Brain microvascular endothelial cell (primary cell): ENCODE results near the gene ZNRF3.
"Not testable (repeated sequence)": the region's sequence is repeated elsewhere in the genome, so short reads cannot be mapped to it uniquely, and the experiment has no call there.

Experiments
- DNase-seq: peaks from one replicate; pipeline ENCODE4 v3.0.0-alpha.2; 2020
- H3K27ac ChIP-seq: fragments of 250-450 bp; sonication (Bioruptor Pico); 2 replicates; pipeline ENCODE4 v1.5.1; 2020; ENCODE audit warnings: mild to moderate bottlenecking, moderate library complexity
- H3K27me3 ChIP-seq: fragments of 250-450 bp; sonication (Bioruptor Pico); replicated peaks from 2 replicates; pipeline ENCODE4 v1.5.1; 2020; ENCODE audit warnings: mild to moderate bottlenecking
- H3K36me3 ChIP-seq: fragments of 250-450 bp; sonication (Bioruptor Pico); replicated peaks from 2 replicates; pipeline ENCODE4 v1.5.1; 2020; ENCODE audit warnings: mild to moderate bottlenecking
- H3K4me3 ChIP-seq: 2 replicates; pipeline ENCODE4 v1.5.1; 2011; ENCODE audit warnings: low read depth, mild to moderate bottlenecking, control low read depth, low read length, moderate library complexity
- in situ Hi-C: cut with HindIII; loops from 2 replicates; pipeline ENCODE4 v1.10.0; 2017; ENCODE audit warnings: low sequenced_read_pairs, low pct_ligation_motif_present
- TF ChIP-seq, protein P1 (sequence below): IDR thresholded peaks from 2 replicates; pipeline ENCODE4 v1.5.1; 2011; ENCODE audit warnings: low read depth, mild to moderate bottlenecking, moderate library complexity, low read length, control low read depth, inconsistent platforms; ENCODE audit errors: missing control alignments

ZNRF3 gene

DNA sequence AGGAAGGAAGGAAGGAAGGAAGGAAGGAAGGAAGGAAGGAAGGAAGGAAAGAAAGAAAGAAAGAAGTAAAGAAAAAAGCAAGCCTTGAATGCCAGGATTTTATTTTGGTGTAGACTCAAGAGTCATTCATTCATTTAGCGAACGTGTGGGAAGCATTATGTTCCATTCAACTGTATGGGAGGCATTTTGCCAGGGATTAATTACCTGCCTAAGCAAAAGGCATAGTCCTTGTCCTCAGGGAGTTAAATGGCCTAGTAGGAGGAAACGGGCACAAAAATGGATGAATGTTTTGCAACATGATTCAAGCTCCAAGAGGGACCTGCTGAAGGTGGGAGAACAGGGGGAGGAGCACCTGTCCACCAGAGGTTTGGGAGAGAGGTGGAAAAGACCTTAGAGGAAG lies 16.2 kb upstream of the ZNRF3 start:
- in situ Hi-C loops, result no loop called here
- TF ChIP-seq, protein P1, sequence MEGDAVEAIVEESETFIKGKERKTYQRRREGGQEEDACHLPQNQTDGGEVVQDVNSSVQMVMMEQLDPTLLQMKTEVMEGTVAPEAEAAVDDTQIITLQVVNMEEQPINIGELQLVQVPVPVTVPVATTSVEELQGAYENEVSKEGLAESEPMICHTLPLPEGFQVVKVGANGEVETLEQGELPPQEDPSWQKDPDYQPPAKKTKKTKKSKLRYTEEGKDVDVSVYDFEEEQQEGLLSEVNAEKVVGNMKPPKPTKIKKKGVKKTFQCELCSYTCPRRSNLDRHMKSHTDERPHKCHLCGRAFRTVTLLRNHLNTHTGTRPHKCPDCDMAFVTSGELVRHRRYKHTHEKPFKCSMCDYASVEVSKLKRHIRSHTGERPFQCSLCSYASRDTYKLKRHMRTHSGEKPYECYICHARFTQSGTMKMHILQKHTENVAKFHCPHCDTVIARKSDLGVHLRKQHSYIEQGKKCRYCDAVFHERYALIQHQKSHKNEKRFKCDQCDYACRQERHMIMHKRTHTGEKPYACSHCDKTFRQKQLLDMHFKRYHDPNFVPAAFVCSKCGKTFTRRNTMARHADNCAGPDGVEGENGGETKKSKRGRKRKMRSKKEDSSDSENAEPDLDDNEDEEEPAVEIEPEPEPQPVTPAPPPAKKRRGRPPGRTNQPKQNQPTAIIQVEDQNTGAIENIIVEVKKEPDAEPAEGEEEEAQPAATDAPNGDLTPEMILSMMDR, result no peak
- DNase-seq, result no peak
- no peaks in the 10 kb centered on the region for H3K36me3 ChIP-seq
- H3K4me3 ChIP-seq, result no peak overlapping the region
- H3K27me3 ChIP-seq, result no peaks in the 10 kb centered on the region
- no peak overlapping the region for H3K27ac ChIP-seq

DNA sequence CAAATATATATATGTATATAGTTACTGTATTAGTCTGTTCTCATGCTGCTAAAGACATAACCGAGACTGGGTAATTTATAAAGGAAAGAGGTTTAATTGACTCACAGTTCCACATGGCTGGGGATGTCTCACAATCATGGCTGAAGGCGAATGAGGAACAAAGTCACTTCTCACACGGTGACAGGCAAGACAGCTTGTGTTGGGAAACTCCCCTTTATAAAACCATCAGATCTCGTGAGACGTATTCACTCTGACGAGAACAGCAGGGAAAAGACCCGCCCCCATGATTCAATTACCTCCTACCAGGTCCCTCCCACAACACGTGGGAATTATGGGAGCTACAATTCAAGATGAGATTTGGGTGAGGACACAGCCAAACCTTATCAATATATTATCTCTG lies 15.0 kb upstream of the ZNRF3 start:
- in situ Hi-C loops, H3K27me3 ChIP-seq, H3K4me3 ChIP-seq, H3K27ac ChIP-seq, DNase-seq, H3K36me3 ChIP-seq: not testable (repeated sequence)

DNA sequence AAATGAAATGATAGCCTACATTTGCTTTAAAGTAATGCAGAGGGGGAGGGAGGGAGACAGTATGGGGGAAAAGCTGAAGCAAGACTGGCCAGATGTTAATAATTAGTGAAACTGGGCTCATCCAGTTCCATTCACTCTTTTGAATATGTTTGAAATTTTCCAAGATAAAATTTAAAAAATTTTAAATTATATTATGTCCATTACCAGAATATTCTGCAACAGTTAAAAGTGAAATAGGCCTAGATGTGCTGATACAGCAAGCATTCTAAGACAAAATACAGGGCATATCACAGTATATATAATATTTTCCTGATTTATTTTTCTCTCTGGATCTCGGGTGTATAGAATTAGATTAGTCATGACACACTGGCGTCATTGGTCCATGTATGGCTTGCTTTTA lies 13.6 kb upstream of the ZNRF3 start:
- no peak for DNase-seq
- Histone ChIP-seq H3K4me3 (no peak overlapping the region), H3K36me3 (no peaks in the 10 kb centered on the region), H3K27me3 (no peaks in the 10 kb centered on the region), H3K27ac (no peak overlapping the region)
- in situ Hi-C loops, result no loop called here
- TF ChIP-seq, protein P1, result no peak

DNA sequence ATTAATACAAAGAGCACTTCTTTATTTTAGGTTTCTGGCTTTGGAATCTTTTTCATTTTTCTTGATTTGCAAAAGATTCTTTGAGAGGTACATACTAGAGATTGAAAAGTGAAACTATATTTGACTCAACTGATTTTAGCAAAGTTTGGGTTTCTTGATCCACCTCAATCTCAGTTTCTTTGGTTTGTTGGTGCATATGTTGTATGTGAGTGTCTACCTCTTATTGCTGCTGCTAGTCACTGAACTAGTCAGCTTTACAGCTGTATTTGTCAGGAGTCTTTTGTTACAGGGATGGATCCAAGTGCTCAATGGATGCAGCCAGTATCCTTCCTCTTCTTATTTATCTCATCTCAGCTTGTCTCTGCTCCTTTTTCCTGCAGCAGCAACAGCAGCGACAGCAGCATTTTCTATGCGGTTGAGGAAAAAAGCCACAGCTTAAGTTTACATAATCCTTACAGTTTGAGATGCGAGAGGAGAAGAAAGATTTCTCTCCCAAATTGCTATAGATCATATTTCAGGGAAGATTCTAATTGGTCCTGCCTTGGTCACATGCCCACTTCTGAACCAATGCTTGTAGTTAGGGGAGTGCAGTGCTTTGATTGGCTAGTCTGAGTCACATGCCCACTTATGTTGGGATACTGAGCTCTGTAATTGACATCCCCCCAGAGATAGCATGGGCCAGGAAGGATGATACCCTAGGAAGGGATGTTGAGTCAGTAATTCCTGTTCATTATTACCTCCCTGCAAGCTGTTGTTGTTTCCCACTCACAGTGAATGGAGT lies 10.0 kb upstream of the ZNRF3 start:
- TF ChIP-seq, protein P1, result no peak
- DNase-seq, result no peak
- H3K27ac ChIP-seq, result no peak overlapping the region
- H3K36me3 ChIP-seq, result no peaks in the 10 kb centered on the region
- in situ Hi-C loops, result no loop called here
- H3K27me3 ChIP-seq, result no peaks in the 10 kb centered on the region
- H3K4me3 ChIP-seq, result no peak overlapping the region

DNA sequence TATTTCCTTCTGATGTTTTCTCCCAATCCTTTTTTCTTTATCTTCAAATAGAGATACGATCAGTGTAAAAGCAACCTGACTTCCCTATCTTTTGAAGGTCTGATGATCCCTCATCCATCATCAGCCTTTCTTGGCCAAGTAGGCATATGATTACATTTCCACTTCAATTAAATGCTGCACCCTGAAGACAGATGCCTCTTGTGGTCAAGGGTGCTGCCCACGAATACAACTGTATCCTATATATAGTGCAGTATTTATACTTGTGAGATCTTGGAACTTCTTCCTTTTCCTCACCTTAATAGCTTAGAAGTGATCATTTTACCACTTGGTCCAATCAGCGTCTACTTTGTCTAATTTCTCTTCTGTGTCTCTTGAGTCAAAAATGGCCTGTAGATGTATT lies 9.3 kb upstream of the ZNRF3 start:
- H3K27ac ChIP-seq, result no peak overlapping the region
- TF ChIP-seq, protein P1, result no peak
- no peak for DNase-seq
- H3K4me3 ChIP-seq, result no peak overlapping the region
- no peaks in the 10 kb centered on the region for H3K27me3 ChIP-seq
- in situ Hi-C loops, result no loop called here
- H3K36me3 ChIP-seq, result no peaks in the 10 kb centered on the region

DNA sequence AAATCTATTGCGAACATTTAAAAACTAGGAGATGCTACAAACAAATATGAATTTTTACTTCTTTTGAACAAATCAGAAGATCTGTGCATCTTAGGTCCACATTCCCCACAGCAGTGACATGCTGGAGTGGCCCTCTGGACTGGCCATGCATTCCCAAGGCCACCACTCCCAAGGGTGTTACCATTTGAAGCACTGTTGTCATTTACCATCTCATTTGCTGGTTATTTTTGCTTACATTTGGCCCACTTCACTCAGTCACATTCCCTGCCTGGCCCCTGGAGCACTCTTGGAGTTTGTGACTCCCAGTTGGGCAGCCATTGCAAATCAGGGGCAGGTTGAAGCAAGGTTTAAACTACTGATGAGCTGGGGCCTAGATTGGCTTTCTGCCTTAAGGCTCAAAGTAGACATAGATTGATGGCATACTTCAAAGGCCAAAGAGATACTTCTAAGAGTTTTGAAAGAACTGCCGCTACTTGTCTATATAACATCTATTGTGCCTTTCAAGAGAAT lies 8.5 kb upstream of the ZNRF3 start:
- TF ChIP-seq, protein P1, result no peak
- Histone ChIP-seq H3K36me3 (no peaks in the 10 kb centered on the region), H3K4me3 (no peak overlapping the region), H3K27ac (no peak overlapping the region), H3K27me3 (no peaks in the 10 kb centered on the region)
- in situ Hi-C loops, result no loop called here
- no peak for DNase-seq
